ENCODE results near the gene CRYBB1. TPM values are rescaled to one million over a fixed set of nuclear protein-coding genes. Genes with fewer than 3 reads are reported as not detected.

Gene CRYBB1
- total RNA-seq, 1 donor from 2014 or later: not detected

GRCh38 chr22:26629988-26630761, 12.3 kb upstream of the CRYBB1 start:
- no peak overlapping the region for H3K27ac Mint-ChIP-seq
- no peaks in the 10 kb centered on the region for H3K36me3 Mint-ChIP-seq (ENCODE audit: low read depth)
- no peak overlapping the region for H3K4me3 Mint-ChIP-seq
- H3K9me3 Mint-ChIP-seq: no peaks in the 10 kb centered on the region
- CTCF ChIA-PET: no interaction called here
- ATAC-seq (ENCODE audit: low read depth) (no peak), DNase-seq (no peak)
- TF ChIP-seq, protein P1, sequence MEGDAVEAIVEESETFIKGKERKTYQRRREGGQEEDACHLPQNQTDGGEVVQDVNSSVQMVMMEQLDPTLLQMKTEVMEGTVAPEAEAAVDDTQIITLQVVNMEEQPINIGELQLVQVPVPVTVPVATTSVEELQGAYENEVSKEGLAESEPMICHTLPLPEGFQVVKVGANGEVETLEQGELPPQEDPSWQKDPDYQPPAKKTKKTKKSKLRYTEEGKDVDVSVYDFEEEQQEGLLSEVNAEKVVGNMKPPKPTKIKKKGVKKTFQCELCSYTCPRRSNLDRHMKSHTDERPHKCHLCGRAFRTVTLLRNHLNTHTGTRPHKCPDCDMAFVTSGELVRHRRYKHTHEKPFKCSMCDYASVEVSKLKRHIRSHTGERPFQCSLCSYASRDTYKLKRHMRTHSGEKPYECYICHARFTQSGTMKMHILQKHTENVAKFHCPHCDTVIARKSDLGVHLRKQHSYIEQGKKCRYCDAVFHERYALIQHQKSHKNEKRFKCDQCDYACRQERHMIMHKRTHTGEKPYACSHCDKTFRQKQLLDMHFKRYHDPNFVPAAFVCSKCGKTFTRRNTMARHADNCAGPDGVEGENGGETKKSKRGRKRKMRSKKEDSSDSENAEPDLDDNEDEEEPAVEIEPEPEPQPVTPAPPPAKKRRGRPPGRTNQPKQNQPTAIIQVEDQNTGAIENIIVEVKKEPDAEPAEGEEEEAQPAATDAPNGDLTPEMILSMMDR (IDR thresholded peaks at IDR 0.05): no peak
- intact Hi-C loops (cut with micrococcal nuclease): no loop called here
- H3K27me3 Mint-ChIP-seq: peaks cover 5% of the 10 kb centered on the region
- POLR2A ChIA-PET: interaction anchor here (0.7 kb wide), 1 partner anchor 49 kb away, joined by 8 read pairs; no protein-coding TSS in a partner anchor
- H3K4me1 Mint-ChIP-seq: no peaks in the 10 kb centered on the region

DNA sequence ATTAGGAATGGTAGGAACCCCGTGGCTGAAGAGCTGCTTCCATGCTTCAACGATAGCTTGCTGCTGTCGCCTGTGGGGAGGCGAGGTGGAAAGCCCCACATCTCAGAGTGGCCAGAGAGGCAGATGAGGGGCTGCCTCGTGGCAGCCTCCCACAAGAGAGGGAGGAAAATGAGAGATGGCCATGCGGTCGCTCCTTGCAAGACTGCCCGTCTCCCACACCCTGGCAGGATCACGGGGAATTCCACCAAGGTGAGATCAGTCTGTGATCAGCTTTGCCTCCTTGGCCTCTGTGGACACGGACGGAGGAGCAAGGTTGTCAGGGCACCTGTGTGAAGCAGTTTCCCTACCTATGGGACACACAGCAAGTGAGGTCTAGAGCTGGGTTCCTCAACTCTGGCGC, 7.0 kb upstream of the CRYBB1 start:
- DNase-seq (no peak), ATAC-seq (ENCODE audit: low read depth) (no peak)
- ChIA-PET CTCF (interaction anchor here (0.8 kb wide), 1 partner anchor 122 kb away, joined by 3 read pairs; no protein-coding TSS in a partner anchor), POLR2A (interaction anchor here (0.5 kb wide), 1 partner anchor 13 kb away, joined by 5 read pairs; no protein-coding TSS in a partner anchor)
- TF ChIP-seq, protein P1 (IDR thresholded peaks at IDR 0.05): no peak
- Mint-ChIP-seq H3K27me3 (peaks cover 6% of the 10 kb centered on the region), H3K27ac (no peak overlapping the region), H3K4me3 (no peak overlapping the region), H3K9me3 (no peaks in the 10 kb centered on the region), H3K4me1 (no peaks in the 10 kb centered on the region), H3K36me3 (ENCODE audit: low read depth) (no peaks in the 10 kb centered on the region)
- intact Hi-C loops (cut with micrococcal nuclease): no loop called here

DNA sequence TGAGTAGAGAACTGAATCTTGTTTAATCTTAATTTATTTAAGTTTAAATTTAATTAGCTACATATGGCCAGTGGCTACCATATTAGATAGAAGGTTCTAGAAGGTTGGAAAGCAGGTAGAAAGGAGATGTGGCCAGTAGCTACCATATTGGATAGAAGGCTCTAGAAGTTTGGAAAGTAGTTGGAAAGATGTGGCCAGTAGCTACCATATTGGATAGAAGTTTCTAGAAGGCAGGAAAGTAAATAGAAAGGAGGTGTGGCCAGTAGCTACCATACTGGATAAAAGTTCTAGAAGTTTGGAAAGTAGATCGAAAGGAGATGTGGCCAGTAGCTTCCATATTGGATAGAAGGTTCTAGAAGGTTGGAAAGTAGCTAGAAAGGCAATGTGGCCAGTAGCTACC, 6.2 kb upstream of the CRYBB1 start:
- no peaks in the 10 kb centered on the region for H3K9me3 Mint-ChIP-seq
- ChIA-PET CTCF (interaction anchor here (0.8 kb wide), 1 partner anchor 121 kb away, joined by 3 read pairs; no protein-coding TSS in a partner anchor), POLR2A (interaction anchor here (0.5 kb wide), 1 partner anchor 14 kb away, joined by 5 read pairs; no protein-coding TSS in a partner anchor)
- peaks cover 6% of the 10 kb centered on the region for H3K27me3 Mint-ChIP-seq
- ATAC-seq (ENCODE audit: low read depth): no peak
- H3K27ac Mint-ChIP-seq: no peak overlapping the region
- no peak for DNase-seq
- no peaks in the 10 kb centered on the region for H3K4me1 Mint-ChIP-seq
- no peak overlapping the region for H3K4me3 Mint-ChIP-seq
- intact Hi-C loops (cut with micrococcal nuclease): no loop called here
- H3K36me3 Mint-ChIP-seq (ENCODE audit: low read depth): no peaks in the 10 kb centered on the region
- TF ChIP-seq, protein P1 (IDR thresholded peaks at IDR 0.05): no peak

DNA sequence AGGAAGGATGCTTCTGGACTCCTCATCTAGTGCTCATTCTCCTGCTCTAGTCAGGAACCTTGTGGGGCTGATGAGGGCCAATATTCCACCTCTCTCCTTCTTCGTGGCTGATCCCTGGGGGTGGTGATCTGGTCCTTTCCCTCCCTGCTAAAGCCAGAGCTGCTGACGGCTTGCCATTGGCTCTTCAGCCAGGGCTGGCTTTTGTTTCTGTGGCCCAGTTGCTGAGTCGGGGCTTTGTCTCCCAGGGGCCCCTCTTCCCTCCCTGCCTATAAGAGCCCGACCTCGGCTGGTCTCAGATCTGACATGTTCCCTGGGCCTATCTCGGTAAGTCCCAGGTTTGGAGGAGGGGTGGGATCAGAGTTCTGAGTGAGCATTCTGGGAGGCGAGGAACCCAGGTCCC, 3.8 kb upstream of the CRYBB1 start, which contains the start of gene CRYBA4:
TSS of gene CRYBA4 (plus strand) at position 301 of the 400 bp plus-strand sequence. CDS start 634 bp downstream, outside the sequence.
- ChIA-PET CTCF (no interaction called here), POLR2A (no interaction called here)
- TF ChIP-seq, protein P1 (IDR thresholded peaks at IDR 0.05): no peak
- Mint-ChIP-seq H3K27me3 (peaks cover 6% of the 10 kb centered on the region), H3K4me1 (peaks cover 6% of the 10 kb centered on the region), H3K36me3 (ENCODE audit: low read depth) (no peaks in the 10 kb centered on the region), H3K27ac (peak within 1 kb of the TSS; percentile 53), H3K4me3 (no peak within 1 kb of the TSS), H3K9me3 (no peaks in the 10 kb centered on the region)
- intact Hi-C loops (cut with micrococcal nuclease): no loop called here
- DNase-seq (no peak), ATAC-seq (ENCODE audit: low read depth) (no peak)

DNA sequence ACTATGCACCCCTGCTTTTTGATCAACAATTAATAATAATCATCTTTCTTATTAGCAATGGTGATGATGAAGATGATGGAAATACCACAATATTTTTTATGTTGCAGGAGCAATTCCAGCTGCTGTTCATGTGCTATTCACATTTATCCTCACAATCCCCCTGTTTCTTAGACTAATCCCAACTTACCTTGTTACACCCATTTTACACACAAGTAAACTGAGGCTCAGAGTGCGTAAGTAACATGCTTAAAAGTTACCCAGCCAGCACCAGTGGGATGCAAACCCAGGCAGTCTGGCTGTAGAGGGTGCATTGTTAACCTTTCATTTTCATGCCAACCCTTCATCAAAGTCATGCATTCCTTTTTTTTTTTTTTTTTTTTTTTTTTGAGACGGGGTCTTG, 2.4 kb upstream of the CRYBB1 start:
- H3K36me3 Mint-ChIP-seq (ENCODE audit: low read depth): no peaks in the 10 kb centered on the region
- H3K9me3 Mint-ChIP-seq: no peaks in the 10 kb centered on the region
- intact Hi-C loops (cut with micrococcal nuclease): no loop called here
- H3K27me3 Mint-ChIP-seq: peaks cover 6% of the 10 kb centered on the region
- peaks cover 14% of the 10 kb centered on the region for H3K4me1 Mint-ChIP-seq
- POLR2A ChIA-PET: no interaction called here
- ATAC-seq (ENCODE audit: low read depth): no peak
- no peak overlapping the region for H3K27ac Mint-ChIP-seq
- CTCF ChIA-PET: no interaction called here
- TF ChIP-seq, protein P1 (IDR thresholded peaks at IDR 0.05): no peak
- no peak for DNase-seq
- no peak overlapping the region for H3K4me3 Mint-ChIP-seq
